Stomach (tissue), 4 donors: ENCODE measurements around the gene EGLN1.

ENCODE experiments used
- CTCF ChIP-seq, 7 experiments: fragments of 450-650 bp in 4 of 7; fragments of 200-600 bp in 3 of 7; sonication (generic) in 3 of 7; IDR thresholded peaks; one replicate each; pipeline ENCODE4 v1.5.1; 2016 to 2019; ENCODE audit warnings: antibody characterized with exemption in 7 of 7, control low read depth in 2 of 7, mild to moderate bottlenecking in 1 of 7
- POLR2A ChIP-seq, 4 donors: fragments of 450-650 bp; IDR thresholded peaks; one replicate each; pipeline ENCODE4 v1.6.1; 2016; ENCODE audit warnings: antibody characterized with exemption in 4 of 4, control low read depth in 2 of 4, mild to moderate bottlenecking in 1 of 4, moderate library complexity in 1 of 4
- POLR2AphosphoS5 ChIP-seq, 3 donors: sonication (generic); formaldehyde crosslinking; IDR thresholded peaks; one replicate each; pipeline ENCODE4 v1.6.1; 2016; ENCODE audit warnings: antibody characterized with exemption in 3 of 3

- TF ChIP-seq POLR2AphosphoS5 (IDR thresholded peaks at IDR 0.05) (no peak), POLR2A (IDR thresholded peaks at IDR 0.05) (no peak), CTCF (IDR thresholded peaks at IDR 0.05) (no peak)
These were observed 99.1 kb downstream of the EGLN1 start for GRCh38 chr1:231322880-231323530.
